Transverse colon (tissue), 4 donors: ENCODE data around the gene PDZD2.

Experiments
- CTCF ChIP-seq, 5 experiments: fragments of 200-600 bp in 3 of 5; fragments of 450-650 bp in 2 of 5; sonication (generic) in 3 of 5; IDR thresholded peaks; 1 replicate in 2 of 5; 2 replicates in 3 of 5; pipeline ENCODE4 v1.5.1; 2016 to 2017; ENCODE audit warnings: antibody characterized with exemption in 5 of 5, inconsistent platforms in 3 of 5, mild to moderate bottlenecking in 2 of 5, moderate library complexity in 1 of 5
- EP300 ChIP-seq: sonication (generic); formaldehyde crosslinking; IDR thresholded peaks from one replicate; pipeline ENCODE4 v1.6.1; 2017; ENCODE audit warnings: antibody characterized with exemption, low read depth
- POLR2A ChIP-seq: fragments of 450-650 bp; IDR thresholded peaks from one replicate; pipeline ENCODE4 v1.6.1; 2016; ENCODE audit warnings: antibody characterized with exemption, mild to moderate bottlenecking, moderate library complexity
- POLR2AphosphoS5 ChIP-seq, 3 donors: sonication (generic); formaldehyde crosslinking; IDR thresholded peaks; one replicate each; pipeline ENCODE4 v1.6.1; 2016; ENCODE audit warnings: antibody characterized with exemption in 3 of 3

GRCh38 chr5:31720004-31720403 is 81.1 kb downstream of the PDZD2 start:
- TF ChIP-seq CTCF (IDR thresholded peaks at IDR 0.05) (no peak), EP300 (no peak), POLR2A (no peak), POLR2AphosphoS5 (IDR thresholded peaks at IDR 0.05) (no peak)
